HepG2 (cell line): ENCODE data around the gene WBP1. TPM values are rescaled to one million over a fixed set of nuclear protein-coding genes. Genes with fewer than 3 reads are reported as not detected.
A peak's percentile ranks its signal among the peaks of the same experiment; 100 is the strongest.

Experiments
- ADNP ChIP-seq: sonication (generic); formaldehyde crosslinking; IDR thresholded peaks from 2 replicates; pipeline ENCODE4 v1.4.0; 2020; ENCODE audit warnings: missing genetic modification reagents
- AGO2 ChIP-seq: fragments of 200-400 bp; formaldehyde crosslinking; optimal IDR thresholded peaks from 2 replicates; pipeline ENCODE3; 2017; ENCODE audit warnings: mild to moderate bottlenecking, low read depth, low read length, moderate library complexity
- CEBPZ ChIP-seq: IDR thresholded peaks from 2 replicates; pipeline ENCODE4 v1.6.1; 2012; ENCODE audit warnings: low read length, improper control_type of control experiment
- GTF3A ChIP-seq: sonication (generic); formaldehyde crosslinking; conservative IDR thresholded peaks from 2 replicates; pipeline ENCODE4 v1.4.0; 2020; ENCODE audit warnings: mild to moderate bottlenecking, missing genetic modification reagents
- ISL2 ChIP-seq: sonication (generic); formaldehyde crosslinking; IDR thresholded peaks from 2 replicates; pipeline ENCODE4 v1.5.0; 2020; ENCODE audit warnings: missing genetic modification reagents
- LCORL ChIP-seq, 2 experiments: fragments of 450-650 bp in 1 of 2; sonication (generic) in 1 of 2; formaldehyde crosslinking in 1 of 2; IDR thresholded peaks; 2 replicates each; pipeline versions ENCODE4 v1.5.0 to v1.6.1; 2017 to 2020; ENCODE audit warnings: antibody characterized with exemption in 1 of 2, missing genetic modification reagents in 1 of 2
- MAFG ChIP-seq: sonication (generic); formaldehyde crosslinking; IDR thresholded peaks from 2 replicates; pipeline ENCODE4 v1.5.1; 2020; ENCODE audit warnings: mild to moderate bottlenecking, missing genetic modification reagents
- MYNN ChIP-seq: sonication (generic); formaldehyde crosslinking; IDR thresholded peaks from 2 replicates; pipeline ENCODE4 v1.4.0; 2020; ENCODE audit warnings: mild to moderate bottlenecking, low read depth, missing genetic modification reagents
- RBAK ChIP-seq: sonication (generic); formaldehyde crosslinking; IDR thresholded peaks from 2 replicates; pipeline ENCODE4 v1.5.1; 2020; ENCODE audit warnings: mild to moderate bottlenecking, missing genetic modification reagents
- SAFB2 ChIP-seq: sonication (generic); formaldehyde crosslinking; IDR thresholded peaks from 2 replicates; pipeline ENCODE4 v1.5.1; 2020; ENCODE audit warnings: missing genetic modification reagents, low read depth, mild to moderate bottlenecking, borderline replicate concordance
- SNAPC5 ChIP-seq: sonication (generic); formaldehyde crosslinking; IDR thresholded peaks from 2 replicates; pipeline ENCODE4 v1.8.1; 2023; ENCODE audit warnings: mild to moderate bottlenecking, missing genetic modification reagents, borderline replicate concordance
- SP1 ChIP-seq, 2 experiments: fragments of 450-650 bp in 1 of 2; sonication (generic) in 1 of 2; formaldehyde crosslinking in 1 of 2; IDR thresholded peaks; 2 replicates each; pipeline versions ENCODE4 v1.4.0 to v1.6.1; 2016 to 2020; ENCODE audit warnings: missing genetic modification reagents in 1 of 2
- TP53 ChIP-seq: sonication (generic); formaldehyde crosslinking; conservative IDR thresholded peaks from 2 replicates; pipeline ENCODE4 v1.4.0; 2020; ENCODE audit warnings: missing genetic modification reagents
- U2AF2 ChIP-seq: fragments of 200-400 bp; formaldehyde crosslinking; IDR thresholded peaks from 2 replicates; pipeline ENCODE4 v1.6.1; 2017; ENCODE audit warnings: low read depth, mild to moderate bottlenecking, low read length
- ZC3H4 ChIP-seq: sonication (generic); formaldehyde crosslinking; IDR thresholded peaks from 2 replicates; pipeline ENCODE4 v1.4.0; 2020; ENCODE audit warnings: missing genetic modification reagents, borderline replicate concordance
- ZNF138 ChIP-seq: sonication (generic); formaldehyde crosslinking; IDR thresholded peaks from 2 replicates; pipeline ENCODE4 v1.5.0; 2020; ENCODE audit warnings: mild to moderate bottlenecking, low read depth, missing genetic modification reagents
- ZNF235 ChIP-seq: sonication (generic); formaldehyde crosslinking; IDR thresholded peaks from 2 replicates; pipeline ENCODE4 v1.8.1; 2023; ENCODE audit warnings: mild to moderate bottlenecking, missing genetic modification reagents, borderline replicate concordance
- ZNF33A ChIP-seq: sonication (generic); formaldehyde crosslinking; IDR thresholded peaks from 2 replicates; pipeline ENCODE4 v1.5.1; 2020; ENCODE audit warnings: missing genetic modification reagents, mild to moderate bottlenecking, moderate library complexity, borderline replicate concordance
- ZNF343 ChIP-seq: sonication (generic); formaldehyde crosslinking; IDR thresholded peaks from 2 replicates; pipeline ENCODE4 v1.4.0; 2020; ENCODE audit warnings: mild to moderate bottlenecking, missing genetic modification reagents
- ZNF670 ChIP-seq: sonication (generic); formaldehyde crosslinking; IDR thresholded peaks from 2 replicates; pipeline ENCODE4 v1.8.0; 2022; ENCODE audit warnings: mild to moderate bottlenecking, missing genetic modification reagents, borderline replicate concordance
- polyA plus RNA-seq, 8 experiments: library from polyadenylated mRNA; depleted of rRNA in 3 of 8; stranded (reverse) in 7 of 8; unstranded in 1 of 8; fragments of >200 nt; fragmentation: Illumina TruSeq in 4 of 8; extraction: Trizol in 4 of 8; gene quantifications; 2 replicates each; pipeline versions ENCODE4 v1.2.1 to v1.2.3, GENCODE V29; 2011 to 2016; ENCODE audit warnings: low read depth in 4 of 8, missing spikeins in 1 of 8, mixed read lengths in 1 of 8; ENCODE audit not compliant: insufficient read depth in 1 of 8
- total RNA-seq, 5 experiments: library from RNA; depleted of rRNA; stranded (reverse); fragments of >200 nt; fragmentation: Illumina TruSeq; extraction: Trizol; gene quantifications; 2 replicates each; pipeline ENCODE4 v1.2.3, GENCODE V29; 2016; ENCODE audit warnings: low read depth in 1 of 5
- TF ChIP-seq, protein P1 (sequence below): sonication (generic); formaldehyde crosslinking; IDR thresholded peaks from 2 replicates; pipeline ENCODE4 v1.8.1; 2023; ENCODE audit warnings: mild to moderate bottlenecking, moderate library complexity, missing genetic modification reagents
- TF ChIP-seq, protein P2 (sequence below): sonication (generic); formaldehyde crosslinking; IDR thresholded peaks from 2 replicates; pipeline ENCODE4 v1.8.1; 2022; ENCODE audit warnings: mild to moderate bottlenecking, missing genetic modification reagents
- TF ChIP-seq, protein P3 (sequence below): sonication (generic); formaldehyde crosslinking; IDR thresholded peaks from 2 replicates; pipeline ENCODE4 v1.4.0; 2020; ENCODE audit warnings: missing genetic modification reagents; ENCODE audit errors: not compliant biosample characterization

WBP1 gene
- total and polyA plus RNA-seq, 2 of the 13 experiments (the other 11 are each of a cell fraction or from before 2014, with no cell fraction given), result 38.8 to 85.7 TPM

- TF ChIP-seq RBAK (CRISPR knock-in tag) (no peak), SNAPC5 (CRISPR knock-in tag) (no peak), SAFB2 (CRISPR knock-in tag) (peak; percentile 80; the same call in 1 of the 2 replicates), ZNF343 (CRISPR knock-in tag) (no peak), ZNF33A (CRISPR knock-in tag) (no peak), CEBPZ (no peak), ADNP (no peak), U2AF2 (peak; percentile 99), ZC3H4 (CRISPR knock-in tag) (no peak), MYNN (no peak), ZNF235 (peak; percentile 83; the same call in 1 of the 2 replicates), GTF3A (no peak), AGO2 (no peak), MAFG (CRISPR knock-in tag) (no peak), ISL2 (no peak), TP53 (CRISPR knock-in tag) (no peak), ZNF670 (CRISPR knock-in tag) (peak; percentile 82; the same call in 1 of the 2 replicates), SP1 (IDR thresholded peaks at IDR 0.05) (no peak), SP1 (CRISPR knock-in tag; IDR thresholded peaks at IDR 0.05) (peak; percentile 81), LCORL (IDR thresholded peaks at IDR 0.05) (no peak), LCORL (CRISPR knock-in tag; IDR thresholded peaks at IDR 0.05) (no peak; the same call in 1 of the 2 replicates), ZNF138 (no peak)
- TF ChIP-seq, protein P1, sequence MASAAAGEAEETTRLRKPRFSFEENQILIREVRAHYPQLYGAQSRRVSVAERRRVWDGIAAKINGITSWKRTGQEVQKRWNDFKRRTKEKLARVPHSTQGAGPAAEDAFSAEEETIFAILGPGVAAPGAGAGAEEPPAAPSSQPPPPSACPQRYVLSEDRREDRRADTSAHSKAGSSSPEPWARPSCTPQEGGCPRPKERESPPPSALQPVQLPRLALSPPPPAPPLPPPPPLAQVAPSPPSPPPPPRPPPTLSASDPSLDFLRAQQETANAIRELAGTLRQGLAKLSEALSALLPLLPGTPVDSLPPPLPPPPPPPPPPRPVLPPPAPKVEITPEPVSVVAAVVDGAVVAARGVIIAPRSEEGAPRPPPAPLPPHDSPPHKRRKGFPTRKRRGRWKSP (CRISPR knock-in tag), result peak; percentile 97; the same call in 1 of the 2 replicates
- TF ChIP-seq, protein P2, sequence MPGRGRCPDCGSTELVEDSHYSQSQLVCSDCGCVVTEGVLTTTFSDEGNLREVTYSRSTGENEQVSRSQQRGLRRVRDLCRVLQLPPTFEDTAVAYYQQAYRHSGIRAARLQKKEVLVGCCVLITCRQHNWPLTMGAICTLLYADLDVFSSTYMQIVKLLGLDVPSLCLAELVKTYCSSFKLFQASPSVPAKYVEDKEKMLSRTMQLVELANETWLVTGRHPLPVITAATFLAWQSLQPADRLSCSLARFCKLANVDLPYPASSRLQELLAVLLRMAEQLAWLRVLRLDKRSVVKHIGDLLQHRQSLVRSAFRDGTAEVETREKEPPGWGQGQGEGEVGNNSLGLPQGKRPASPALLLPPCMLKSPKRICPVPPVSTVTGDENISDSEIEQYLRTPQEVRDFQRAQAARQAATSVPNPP, result no peak
- TF ChIP-seq, protein P3, sequence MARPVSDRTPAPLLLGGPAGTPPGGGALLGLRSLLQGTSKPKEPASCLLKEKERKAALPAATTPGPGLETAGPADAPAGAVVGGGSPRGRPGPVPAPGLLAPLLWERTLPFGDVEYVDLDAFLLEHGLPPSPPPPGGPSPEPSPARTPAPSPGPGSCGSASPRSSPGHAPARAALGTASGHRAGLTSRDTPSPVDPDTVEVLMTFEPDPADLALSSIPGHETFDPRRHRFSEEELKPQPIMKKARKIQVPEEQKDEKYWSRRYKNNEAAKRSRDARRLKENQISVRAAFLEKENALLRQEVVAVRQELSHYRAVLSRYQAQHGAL (CRISPR knock-in tag), result no peak
Observed at GRCh38 chr2:74421221-74421870, 36.9 kb upstream of the WBP1 start, which contains the start of the genes C2orf81 and WDR54 (continued).
